K562 (cell line): ENCODE data around the gene C1QTNF6.
A peak's percentile ranks its signal among the peaks of the same experiment; 100 is the strongest.

Experiments
- ARID2 ChIP-seq: fragments of 450-650 bp; IDR thresholded peaks from 2 replicates; pipeline ENCODE4 v1.6.1; 2017; ENCODE audit warnings: antibody characterized with exemption, mild to moderate bottlenecking
- MAZ ChIP-seq, 2 experiments: fragments of 450-650 bp in 1 of 2; sonication (generic) in 1 of 2; formaldehyde crosslinking; IDR thresholded peaks in 1 of 2; conservative IDR thresholded peaks in 1 of 2; 2 replicates each; pipeline versions ENCODE4 v1.4.0 to v1.5.0; 2020; ENCODE audit warnings: mild to moderate bottlenecking in 1 of 2, missing genetic modification reagents in 1 of 2
- NFIC ChIP-seq: fragments of 450-650 bp; IDR thresholded peaks from 2 replicates; pipeline ENCODE4 v1.6.1; 2017; ENCODE audit warnings: mild to moderate bottlenecking, inconsistent platforms
- NFYB ChIP-seq: IDR thresholded peaks from 2 replicates; pipeline ENCODE4 v1.6.1; 2011; ENCODE audit warnings: mild to moderate bottlenecking, moderate library complexity; ENCODE audit not compliant: insufficient read length; ENCODE audit errors: extremely low read depth
- RBM25 ChIP-seq: fragments of 200-400 bp; formaldehyde crosslinking; IDR thresholded peaks from 2 replicates; pipeline ENCODE4 v1.6.1; 2018; ENCODE audit warnings: low read length, low read depth, moderate library complexity; ENCODE audit not compliant: severe bottlenecking
- SIX5 ChIP-seq, 2 experiments: IDR thresholded peaks; 2 replicates each; pipeline ENCODE4 v1.6.1; 2011; ENCODE audit warnings: low read length in 2 of 2, borderline replicate concordance in 1 of 2, low read depth in 1 of 2, mild to moderate bottlenecking in 1 of 2, moderate library complexity in 1 of 2; ENCODE audit not compliant: insufficient read depth in 1 of 2
- ZNF12 ChIP-seq: sonication (generic); formaldehyde crosslinking; IDR thresholded peaks from 2 replicates; pipeline ENCODE4 v1.4.0; 2020; ENCODE audit warnings: mild to moderate bottlenecking, missing genetic modification reagents
- ZNF282 ChIP-seq: sonication (generic); formaldehyde crosslinking; IDR thresholded peaks from 2 replicates; pipeline ENCODE4 v1.8.1; 2023; ENCODE audit warnings: missing genetic modification reagents
- ZNF583 ChIP-seq: fragments of 250-450 bp; sonication (Bioruptor Pico); IDR thresholded peaks from 2 replicates; pipeline ENCODE4 v1.4.0; 2020
- TF ChIP-seq, protein P1 (sequence below), 3 experiments: IDR thresholded peaks in 2 of 3; conservative IDR thresholded peaks in 1 of 3; 2 replicates each; pipeline ENCODE4 v1.5.1; 2011 to 2012; ENCODE audit warnings: low read length in 3 of 3, mild to moderate bottlenecking in 3 of 3, control low read depth in 2 of 3, improper control_type of control experiment in 1 of 3, inconsistent platforms in 1 of 3, low read depth in 1 of 3, mixed read lengths in 1 of 3, moderate library complexity in 1 of 3; ENCODE audit not compliant: insufficient read depth in 2 of 3

DNA sequence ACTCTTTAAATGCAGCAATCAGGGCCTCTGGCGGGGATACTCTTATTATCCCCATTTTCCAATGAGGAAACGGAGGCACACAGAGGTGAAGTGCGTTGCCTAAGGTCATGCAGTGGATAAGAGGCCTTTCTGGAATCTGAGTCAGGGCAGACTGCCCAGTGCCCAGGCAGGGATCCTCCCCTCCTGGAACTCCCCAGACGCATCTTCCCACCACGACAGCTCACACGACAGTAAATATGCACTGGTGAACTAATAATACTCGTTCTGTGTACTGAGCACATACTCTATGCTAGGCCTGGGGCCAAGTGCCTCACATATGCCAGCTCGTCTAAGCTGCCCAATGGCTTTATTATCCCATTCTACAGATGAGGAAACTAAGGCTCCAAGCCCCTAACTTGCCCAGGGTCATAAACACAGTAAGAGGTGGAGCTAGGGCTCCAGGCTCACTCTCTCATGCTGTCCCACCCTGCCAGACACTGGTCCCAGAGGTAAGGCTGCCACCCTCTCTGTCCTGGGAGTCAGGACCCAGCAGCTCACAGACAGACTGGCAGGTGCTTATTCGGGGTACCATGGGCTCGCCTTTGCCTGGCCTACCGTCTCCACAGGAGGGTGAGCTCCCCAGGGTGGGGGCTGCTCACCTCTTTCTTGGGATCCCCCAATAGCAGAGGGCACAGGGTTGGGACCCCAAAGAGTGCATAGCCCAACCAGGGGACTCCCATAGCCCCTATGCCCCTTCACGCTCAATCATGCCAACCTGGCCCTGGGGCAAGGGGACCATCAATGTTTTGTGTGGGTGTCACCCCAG lies 40.7 kb downstream of the C1QTNF6 start:
- no peak for TF ChIP-seq ZNF12
- TF ChIP-seq MAZ (CRISPR knock-in tag; conservative IDR thresholded peaks at IDR 0.05 in 1 of 2, IDR thresholded peaks at IDR 0.05 in 1 of 2), result no peak
- TF ChIP-seq, protein P1, sequence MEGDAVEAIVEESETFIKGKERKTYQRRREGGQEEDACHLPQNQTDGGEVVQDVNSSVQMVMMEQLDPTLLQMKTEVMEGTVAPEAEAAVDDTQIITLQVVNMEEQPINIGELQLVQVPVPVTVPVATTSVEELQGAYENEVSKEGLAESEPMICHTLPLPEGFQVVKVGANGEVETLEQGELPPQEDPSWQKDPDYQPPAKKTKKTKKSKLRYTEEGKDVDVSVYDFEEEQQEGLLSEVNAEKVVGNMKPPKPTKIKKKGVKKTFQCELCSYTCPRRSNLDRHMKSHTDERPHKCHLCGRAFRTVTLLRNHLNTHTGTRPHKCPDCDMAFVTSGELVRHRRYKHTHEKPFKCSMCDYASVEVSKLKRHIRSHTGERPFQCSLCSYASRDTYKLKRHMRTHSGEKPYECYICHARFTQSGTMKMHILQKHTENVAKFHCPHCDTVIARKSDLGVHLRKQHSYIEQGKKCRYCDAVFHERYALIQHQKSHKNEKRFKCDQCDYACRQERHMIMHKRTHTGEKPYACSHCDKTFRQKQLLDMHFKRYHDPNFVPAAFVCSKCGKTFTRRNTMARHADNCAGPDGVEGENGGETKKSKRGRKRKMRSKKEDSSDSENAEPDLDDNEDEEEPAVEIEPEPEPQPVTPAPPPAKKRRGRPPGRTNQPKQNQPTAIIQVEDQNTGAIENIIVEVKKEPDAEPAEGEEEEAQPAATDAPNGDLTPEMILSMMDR (IDR thresholded peaks at IDR 0.05 in 2 of 3, conservative IDR thresholded peaks at IDR 0.05 in 1 of 3; ENCODE audit: insufficient read depth in 2 of 3, low read depth in 1 of 3, low read length in 3 of 3), result no peak
- no peak for TF ChIP-seq ZNF583 (CRISPR knock-in tag)
- no peak for TF ChIP-seq SIX5 (IDR thresholded peaks at IDR 0.05; ENCODE audit: borderline replicate concordance in 1 of 2, insufficient read depth in 1 of 2, low read depth in 1 of 2, low read length in 2 of 2)
- TF ChIP-seq ZNF282 (CRISPR knock-in tag), result no peak
- TF ChIP-seq NFIC, result no peak
- no peak for TF ChIP-seq ARID2
- TF ChIP-seq NFYB, result no peak
- peak; percentile 56 for TF ChIP-seq RBM25
